ENCODE measurements around the gene L1TD1.
"Not testable (repeated sequence)": the region's sequence is repeated elsewhere in the genome, so short reads cannot be mapped to it uniquely, and the experiment has no call there.

L1TD1 gene

GRCh38 chr1:62209931-62210595 lies 15.4 kb downstream of the L1TD1 start:
- in situ Hi-C loops (cut with HindIII; ENCODE audit: low pct_ligation_motif_present, low sequenced_read_pairs), result no loop called here
- Histone ChIP-seq H3K27me3 (replicated peaks) (no peaks in the 10 kb centered on the region), H3K4me3 (ENCODE audit: low read depth, low read length) (no peak overlapping the region), H3K36me3 (replicated peaks) (no peaks in the 10 kb centered on the region), H3K27ac (no peak overlapping the region)
- DNase-seq, result no peak
- no peak for TF ChIP-seq CTCF (IDR thresholded peaks at IDR 0.05; ENCODE audit: low read depth, low read length, missing control alignments)

GRCh38 chr1:62210960-62211359 lies 16.3 kb downstream of the L1TD1 start:
- H3K27ac ChIP-seq, result no peak overlapping the region
- no peaks in the 10 kb centered on the region for H3K36me3 ChIP-seq (replicated peaks)
- DNase-seq, result no peak
- no peak for TF ChIP-seq CTCF (IDR thresholded peaks at IDR 0.05; ENCODE audit: low read depth, low read length, missing control alignments)
- no peaks in the 10 kb centered on the region for H3K27me3 ChIP-seq (replicated peaks)
- in situ Hi-C loops (cut with HindIII; ENCODE audit: low pct_ligation_motif_present, low sequenced_read_pairs), result no loop called here
- no peak overlapping the region for H3K4me3 ChIP-seq (ENCODE audit: low read depth, low read length)

GRCh38 chr1:62212411-62212810 lies 17.8 kb downstream of the L1TD1 start:
- no peak overlapping the region for H3K27ac ChIP-seq
- no peak for DNase-seq
- H3K4me3 ChIP-seq (ENCODE audit: low read depth, low read length), result no peak overlapping the region
- TF ChIP-seq CTCF (IDR thresholded peaks at IDR 0.05; ENCODE audit: low read depth, low read length, missing control alignments), result no peak
- no peaks in the 10 kb centered on the region for H3K27me3 ChIP-seq (replicated peaks)
- H3K36me3 ChIP-seq (replicated peaks), result no peaks in the 10 kb centered on the region
- in situ Hi-C loops (cut with HindIII; ENCODE audit: low pct_ligation_motif_present, low sequenced_read_pairs), result no loop called here

- Histone ChIP-seq H3K4me3 (ENCODE audit: low read depth, low read length) (no peak overlapping the region), H3K36me3 (replicated peaks) (no peaks in the 10 kb centered on the region), H3K27ac (no peak overlapping the region), H3K27me3 (replicated peaks) (no peaks in the 10 kb centered on the region)
- DNase-seq, result no peak
- in situ Hi-C loops (cut with HindIII; ENCODE audit: low pct_ligation_motif_present, low sequenced_read_pairs), result no loop called here
- no peak for TF ChIP-seq CTCF (IDR thresholded peaks at IDR 0.05; ENCODE audit: low read depth, low read length, missing control alignments)
Observed at GRCh38 chr1:62213075-62213914, 18.6 kb downstream of the L1TD1 start.

GRCh38 chr1:62218604-62219003 lies 24.0 kb downstream of the L1TD1 start:
- DNase-seq, result no peak
- in situ Hi-C loops (cut with HindIII; ENCODE audit: low pct_ligation_motif_present, low sequenced_read_pairs), result no loop called here
- no peak overlapping the region for H3K27ac ChIP-seq
- no peaks in the 10 kb centered on the region for H3K36me3 ChIP-seq (replicated peaks)
- no peaks in the 10 kb centered on the region for H3K27me3 ChIP-seq (replicated peaks)
- no peak for TF ChIP-seq CTCF (IDR thresholded peaks at IDR 0.05; ENCODE audit: low read depth, low read length, missing control alignments)
- no peak overlapping the region for H3K4me3 ChIP-seq (ENCODE audit: low read depth, low read length)

- H3K36me3 ChIP-seq (replicated peaks); DNase-seq; H3K27ac ChIP-seq; H3K4me3 ChIP-seq (ENCODE audit: low read depth, low read length); H3K27me3 ChIP-seq (replicated peaks); in situ Hi-C loops (cut with HindIII; ENCODE audit: low pct_ligation_motif_present, low sequenced_read_pairs): not testable (repeated sequence)
Observed at GRCh38 chr1:62220456-62220855, 25.8 kb downstream of the L1TD1 start.

Measured in brain microvascular endothelial cell (primary cell).